MG63 (cell line): ENCODE measurements around the gene TBCEL. TPM values are rescaled to one million over a fixed set of nuclear protein-coding genes. Genes with fewer than 3 reads are reported as not detected.

Experiments
- DNase-seq: peaks from one replicate; pipeline ENCODE4 v3.0.0-alpha.2; 2020
- H3K27me3 ChIP-seq: fragments of 250-450 bp; sonication (Bioruptor Pico); 2 replicates; pipeline ENCODE4 v1.5.1; 2020; ENCODE audit warnings: mild to moderate bottlenecking, moderate library complexity
- H3K36me3 ChIP-seq: fragments of 250-450 bp; sonication (Bioruptor Pico); 2 replicates; pipeline ENCODE4 v1.5.1; 2020; ENCODE audit warnings: mild to moderate bottlenecking, moderate library complexity
- H3K4me3 ChIP-seq: fragments of 250-450 bp; sonication (Bioruptor Pico); 2 replicates; pipeline ENCODE4 v1.5.1; 2020; ENCODE audit warnings: mild to moderate bottlenecking, moderate library complexity
- H3K9me3 ChIP-seq: fragments of 250-450 bp; sonication (Bioruptor Pico); 2 replicates; pipeline ENCODE4 v1.5.1; 2020; ENCODE audit warnings: mild to moderate bottlenecking, moderate library complexity
- total RNA-seq: library from RNA; depleted of rRNA; stranded (reverse); fragments of >200 nt; shearing (Covaris generic); gene quantifications from 2 replicates; pipeline ENCODE4 v1.2.3, GENCODE V29; 2014; ENCODE audit warnings: low replicate concordance

TBCEL gene
- total RNA-seq, 1 experiment from 2014 or later, result 8.6 TPM

DNA sequence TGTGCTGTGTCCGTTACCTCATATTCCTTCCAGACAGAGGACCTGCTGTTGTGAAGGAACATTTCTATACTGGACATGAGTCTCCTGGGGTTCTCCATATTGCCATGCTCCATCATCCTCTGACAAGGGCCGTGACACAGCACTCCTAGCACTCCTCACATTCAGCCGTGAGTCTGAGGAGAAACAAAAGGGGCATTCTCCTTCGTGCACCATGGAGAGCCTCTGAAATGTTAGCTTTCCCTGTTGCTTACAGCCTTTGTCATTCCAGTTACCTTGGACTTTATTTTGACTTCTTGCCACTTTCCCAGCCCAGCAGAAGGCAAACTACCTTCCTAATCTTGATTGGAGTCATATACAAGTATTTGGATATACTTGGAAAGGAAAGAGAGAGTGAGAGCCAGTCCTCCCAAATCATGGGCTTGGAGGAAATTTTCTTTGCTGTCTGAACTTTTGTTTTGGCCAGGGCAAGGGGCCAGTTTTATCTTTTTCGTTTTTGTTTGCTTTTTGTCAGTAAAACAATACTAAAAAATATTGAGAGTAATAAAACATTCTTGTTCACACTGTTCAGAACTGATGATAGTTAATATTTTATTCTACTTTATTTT is 48.0 kb downstream of the TBCEL start:
- no peak for DNase-seq
- no peaks in the 10 kb centered on the region for H3K9me3 ChIP-seq
- H3K36me3 ChIP-seq, result peaks cover 10% of the 10 kb centered on the region
- H3K27me3 ChIP-seq, result no peaks in the 10 kb centered on the region
- H3K4me3 ChIP-seq, result no peak overlapping the region

DNA sequence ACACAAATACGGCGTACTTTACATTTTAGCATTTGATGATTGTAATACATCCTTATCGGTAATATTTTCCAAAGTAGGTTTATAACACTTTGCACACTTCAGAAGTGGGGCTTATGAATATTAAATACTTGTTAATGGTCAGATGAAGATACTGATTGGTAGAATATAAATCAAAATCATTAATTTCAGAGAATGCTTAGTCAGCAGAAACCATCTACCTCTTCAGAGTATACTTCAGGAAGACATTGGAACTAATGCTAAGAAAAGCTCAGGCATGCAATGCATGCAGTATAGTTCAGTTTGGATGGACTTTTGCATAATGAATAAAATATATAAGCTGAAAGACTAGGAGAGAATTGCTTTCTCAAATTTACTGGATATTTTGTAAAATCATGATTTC is 57.4 kb downstream of the TBCEL start:
- no peak overlapping the region for H3K4me3 ChIP-seq
- H3K9me3 ChIP-seq, result no peaks in the 10 kb centered on the region
- no peak for DNase-seq
- H3K36me3 ChIP-seq, result no peaks in the 10 kb centered on the region
- no peaks in the 10 kb centered on the region for H3K27me3 ChIP-seq

DNA sequence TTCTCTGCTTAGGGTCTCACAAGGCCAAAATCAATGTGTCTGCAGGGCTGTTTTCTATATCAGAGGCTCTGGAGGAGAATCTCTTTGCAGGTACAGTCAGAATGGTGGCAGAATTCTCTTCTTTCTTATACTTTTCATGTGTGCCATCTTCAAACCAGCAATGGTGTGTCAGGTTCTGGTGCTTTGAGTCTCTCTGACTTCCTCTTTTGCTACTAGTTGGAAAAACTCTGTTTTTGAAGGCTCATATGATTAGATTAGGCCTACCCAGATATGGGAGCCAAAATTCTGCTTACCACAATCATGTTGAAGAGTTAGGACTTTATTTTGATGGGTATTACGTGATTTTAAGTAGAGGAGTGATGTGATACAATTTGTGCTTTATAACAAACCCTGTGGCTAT is 58.3 kb downstream of the TBCEL start:
- no peaks in the 10 kb centered on the region for H3K9me3 ChIP-seq
- DNase-seq, result no peak
- no peaks in the 10 kb centered on the region for H3K27me3 ChIP-seq
- no peaks in the 10 kb centered on the region for H3K36me3 ChIP-seq
- no peak overlapping the region for H3K4me3 ChIP-seq

DNA sequence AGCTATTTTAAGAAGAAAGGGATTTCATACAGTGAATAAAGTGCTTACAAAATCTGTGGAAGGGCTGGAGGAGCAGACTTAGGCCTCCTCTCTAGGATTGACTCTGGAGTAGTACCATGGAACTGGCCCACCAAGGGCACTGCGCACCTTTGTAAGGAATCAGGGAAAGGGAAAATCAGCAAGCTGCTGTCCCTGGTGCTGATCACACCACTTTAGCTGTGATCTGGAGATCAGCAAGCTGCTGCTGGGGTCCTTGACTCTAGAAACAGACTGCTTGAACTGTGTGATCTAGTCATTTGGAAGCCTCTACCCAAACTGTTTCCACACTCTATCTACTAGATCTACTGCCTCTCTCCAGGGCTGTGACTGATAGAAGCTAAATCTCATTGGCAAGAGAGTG is 58.8 kb downstream of the TBCEL start:
- Histone ChIP-seq H3K9me3 (no peaks in the 10 kb centered on the region), H3K4me3 (no peak overlapping the region)
- no peak for DNase-seq

DNA sequence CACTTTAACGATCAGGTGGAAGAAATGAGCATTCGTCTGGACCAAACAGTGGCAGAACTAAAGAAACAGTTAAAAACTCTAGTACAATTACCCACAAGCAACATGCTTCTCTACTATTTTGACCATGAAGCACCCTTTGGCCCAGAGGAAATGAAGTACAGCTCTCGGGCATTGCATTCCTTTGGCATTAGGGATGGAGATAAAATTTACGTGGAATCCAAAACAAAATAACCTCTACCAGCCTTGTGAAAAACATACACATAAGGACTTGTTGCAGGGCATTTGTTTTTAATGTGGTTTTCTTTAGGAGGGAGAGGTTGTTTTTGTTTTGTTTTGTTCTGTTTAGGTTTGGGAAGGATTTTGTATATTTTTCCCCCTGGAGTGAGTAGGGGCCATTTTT is 63.0 kb downstream of the TBCEL start:
- peaks cover 7% of the 10 kb centered on the region; the same call in 1 of the 2 replicates for H3K36me3 ChIP-seq

More for the DNA sequence above, 58.8 kb downstream of the TBCEL start:
- H3K27me3 ChIP-seq, result no peaks in the 10 kb centered on the region
- H3K36me3 ChIP-seq, result no peaks in the 10 kb centered on the region

GRCh38 chr11:121089566-121089965 is 65.7 kb downstream of the TBCEL start:
- no peak for DNase-seq
- no peak overlapping the region for H3K4me3 ChIP-seq
- H3K27me3 ChIP-seq, result no peaks in the 10 kb centered on the region
- H3K36me3 ChIP-seq, result peaks cover 7% of the 10 kb centered on the region; the same call in 1 of the 2 replicates
- H3K9me3 ChIP-seq, result no peaks in the 10 kb centered on the region

More for the DNA sequence above, 63.0 kb downstream of the TBCEL start:
- H3K27me3 ChIP-seq, result no peaks in the 10 kb centered on the region
- H3K9me3 ChIP-seq, result no peaks in the 10 kb centered on the region
- DNase-seq, result no peak
- no peak overlapping the region for H3K4me3 ChIP-seq

DNA sequence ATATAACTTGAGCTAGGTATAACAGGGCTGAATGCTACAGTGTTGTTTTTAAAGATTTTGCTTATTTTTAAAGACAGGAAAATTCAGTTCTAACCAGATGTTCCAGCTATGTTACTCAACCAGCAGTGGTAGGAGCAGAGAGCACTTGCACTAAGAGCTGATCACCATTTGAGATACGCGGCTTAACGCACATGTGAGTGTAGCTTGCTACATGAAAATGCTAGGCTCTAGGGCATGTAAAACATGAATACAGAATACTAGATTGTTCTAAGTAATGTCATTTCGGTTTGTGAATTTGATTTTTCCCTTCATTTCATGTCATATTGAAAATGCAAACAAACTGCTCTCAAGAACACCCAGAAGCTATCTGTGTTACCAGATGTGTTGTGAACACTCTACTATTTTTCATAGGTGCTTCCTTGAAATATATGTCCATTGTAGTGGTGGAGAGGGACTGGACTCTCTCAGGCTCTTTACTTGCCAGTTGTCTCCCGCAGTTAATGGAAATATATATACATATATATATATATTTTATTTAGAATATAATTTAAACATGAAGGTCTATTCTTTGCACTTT is 66.3 kb downstream of the TBCEL start:
- Histone ChIP-seq H3K27me3 (no peaks in the 10 kb centered on the region), H3K9me3 (no peaks in the 10 kb centered on the region), H3K4me3 (no peak overlapping the region), H3K36me3 (peaks cover 7% of the 10 kb centered on the region; the same call in 1 of the 2 replicates)
- DNase-seq, result no peak

- no peak overlapping the region for H3K4me3 ChIP-seq
Observed at GRCh38 chr11:121091492-121092152, 67.7 kb downstream of the TBCEL start.

DNA sequence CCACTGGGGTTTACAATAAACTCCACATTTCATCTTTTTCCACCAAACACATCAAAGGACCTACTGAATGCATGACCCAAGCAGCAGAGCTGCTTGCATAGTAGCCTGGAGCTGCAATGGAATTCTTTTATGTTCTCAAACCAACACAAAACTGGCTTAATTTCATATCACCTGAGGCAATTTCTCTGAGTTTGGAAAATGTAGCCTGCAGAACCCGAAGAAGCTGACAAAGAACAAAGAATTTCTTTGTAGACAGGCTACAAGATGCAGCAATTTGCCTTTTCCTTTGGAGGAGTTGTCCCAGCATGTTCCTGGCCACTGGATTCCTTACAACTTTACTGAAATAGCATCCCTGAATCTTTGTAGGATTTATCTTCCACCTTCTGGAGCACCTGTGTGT is 71.7 kb downstream of the TBCEL start:
- no peaks in the 10 kb centered on the region for H3K27me3 ChIP-seq
- no peaks in the 10 kb centered on the region for H3K9me3 ChIP-seq
- no peak for DNase-seq
- no peak overlapping the region for H3K4me3 ChIP-seq
- H3K36me3 ChIP-seq, result no peaks in the 10 kb centered on the region

More at GRCh38 chr11:121091492-121092152, 67.7 kb downstream of the TBCEL start:
- H3K36me3 ChIP-seq, result peaks cover 7% of the 10 kb centered on the region; the same call in 1 of the 2 replicates
- H3K27me3 ChIP-seq, result no peaks in the 10 kb centered on the region
- no peaks in the 10 kb centered on the region for H3K9me3 ChIP-seq
- DNase-seq, result no peak

- Histone ChIP-seq H3K9me3 (no peaks in the 10 kb centered on the region), H3K36me3 (no peaks in the 10 kb centered on the region), H3K27me3 (peaks cover 3% of the 10 kb centered on the region; the same call in 1 of the 2 replicates), H3K4me3 (no peak overlapping the region)
- DNase-seq, result no peak
Observed at GRCh38 chr11:121099364-121099763, 75.5 kb downstream of the TBCEL start.

GRCh38 chr11:121099885-121100284 is 76.0 kb downstream of the TBCEL start:
- Histone ChIP-seq H3K36me3 (no peaks in the 10 kb centered on the region), H3K27me3 (peaks cover 3% of the 10 kb centered on the region; the same call in 1 of the 2 replicates), H3K9me3 (no peaks in the 10 kb centered on the region), H3K4me3 (no peak overlapping the region)
- no peak for DNase-seq

DNA sequence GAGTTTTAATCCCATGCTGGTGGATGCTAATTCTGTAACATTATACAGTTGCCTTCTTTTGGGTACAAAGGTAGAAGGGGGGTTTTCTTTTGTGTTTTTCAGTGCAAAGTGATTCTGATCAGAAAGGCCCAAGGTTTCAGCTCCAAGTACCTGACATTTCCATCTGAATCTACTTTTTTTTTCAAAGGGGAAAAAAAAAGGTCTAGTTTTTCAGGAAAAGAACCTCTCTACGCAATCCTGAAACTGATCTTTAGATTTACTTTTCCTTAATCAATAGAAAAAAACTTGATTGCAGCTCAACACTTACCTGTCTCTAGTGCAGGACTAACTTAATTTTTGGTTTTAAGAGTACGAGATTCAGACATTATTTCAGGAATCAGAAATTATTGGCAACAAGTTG is 77.0 kb downstream of the TBCEL start, which contains the start of gene TECTA:
TSS of gene TECTA (plus strand) at position 301 of the 400 bp plus-strand sequence. CDS start 1,423 bp downstream, outside the sequence.
- H3K27me3 ChIP-seq, result peaks cover 3% of the 10 kb centered on the region; the same call in 1 of the 2 replicates
- no peaks in the 10 kb centered on the region for H3K36me3 ChIP-seq
- DNase-seq, result no peak
- no peak within 1 kb of the TSS for H3K4me3 ChIP-seq
- H3K9me3 ChIP-seq, result no peaks in the 10 kb centered on the region

DNA sequence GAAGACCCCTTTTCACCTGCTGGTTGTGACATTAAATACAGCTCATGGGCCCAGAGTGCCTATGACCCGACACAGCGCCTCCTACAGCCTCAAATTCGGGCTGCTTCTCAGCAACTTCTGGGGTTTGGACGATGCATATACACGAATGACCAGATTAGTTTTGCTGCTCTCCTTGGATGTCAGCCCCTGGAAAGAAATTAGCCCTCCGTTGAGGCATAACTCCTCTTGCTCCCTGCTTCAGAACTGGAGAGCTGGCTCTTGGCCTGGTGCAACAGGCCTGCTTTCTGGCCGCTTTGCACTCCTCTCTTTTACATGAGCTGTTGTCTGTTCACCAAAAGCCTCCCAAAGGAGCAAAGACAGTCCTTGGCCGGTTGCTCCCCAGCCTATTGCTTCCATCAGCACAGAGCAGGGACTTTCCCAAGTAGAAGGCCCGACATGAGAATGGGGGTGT is 80.4 kb downstream of the TBCEL start:
- no peak for DNase-seq
- no peaks in the 10 kb centered on the region for H3K36me3 ChIP-seq
- H3K4me3 ChIP-seq, result no peak overlapping the region
- H3K9me3 ChIP-seq, result no peaks in the 10 kb centered on the region
- H3K27me3 ChIP-seq, result peaks cover 3% of the 10 kb centered on the region; the same call in 1 of the 2 replicates

GRCh38 chr11:121105063-121105480 is 81.2 kb downstream of the TBCEL start:
- no peak for DNase-seq
- Histone ChIP-seq H3K36me3 (no peaks in the 10 kb centered on the region), H3K4me3 (no peak overlapping the region), H3K27me3 (peaks cover 3% of the 10 kb centered on the region; the same call in 1 of the 2 replicates), H3K9me3 (no peaks in the 10 kb centered on the region)

DNA sequence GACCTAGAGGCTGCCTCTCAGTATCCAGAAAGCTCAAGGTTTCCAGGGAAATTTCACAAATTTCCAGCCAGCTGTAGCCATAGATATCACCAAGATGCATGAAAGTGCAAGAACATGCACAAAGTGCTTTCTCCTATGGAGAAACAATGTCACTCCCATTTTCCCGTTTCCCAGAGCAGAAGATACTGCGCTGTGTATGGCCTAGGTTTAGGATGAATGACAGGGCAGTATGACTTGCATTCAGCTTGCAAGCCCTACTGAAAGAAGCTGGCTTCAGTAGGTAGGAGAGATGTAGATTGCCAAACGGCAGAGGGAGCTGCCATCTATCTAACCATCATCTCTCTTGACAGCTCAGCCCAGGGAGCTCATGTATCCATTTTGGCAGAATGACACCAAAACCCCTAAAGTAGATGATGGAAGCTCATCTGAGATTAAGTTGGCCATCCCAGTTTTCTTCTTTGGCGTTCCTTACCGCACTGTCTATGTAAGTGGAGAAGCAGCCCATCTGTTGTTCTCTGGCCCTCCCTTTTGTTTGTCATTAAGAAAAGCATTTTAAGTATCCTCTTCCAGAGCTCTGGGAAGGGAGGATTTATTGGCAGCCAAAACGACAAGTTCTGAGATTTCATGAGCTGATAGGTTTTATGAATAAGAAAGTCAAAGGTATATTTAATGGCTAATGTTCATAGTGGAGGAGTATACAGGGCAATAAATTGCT is 81.7 kb downstream of the TBCEL start:
- peaks cover 3% of the 10 kb centered on the region; the same call in 1 of the 2 replicates for H3K27me3 ChIP-seq
- H3K9me3 ChIP-seq, result no peaks in the 10 kb centered on the region
- DNase-seq, result no peak
- H3K4me3 ChIP-seq, result no peak overlapping the region
- no peaks in the 10 kb centered on the region for H3K36me3 ChIP-seq

DNA sequence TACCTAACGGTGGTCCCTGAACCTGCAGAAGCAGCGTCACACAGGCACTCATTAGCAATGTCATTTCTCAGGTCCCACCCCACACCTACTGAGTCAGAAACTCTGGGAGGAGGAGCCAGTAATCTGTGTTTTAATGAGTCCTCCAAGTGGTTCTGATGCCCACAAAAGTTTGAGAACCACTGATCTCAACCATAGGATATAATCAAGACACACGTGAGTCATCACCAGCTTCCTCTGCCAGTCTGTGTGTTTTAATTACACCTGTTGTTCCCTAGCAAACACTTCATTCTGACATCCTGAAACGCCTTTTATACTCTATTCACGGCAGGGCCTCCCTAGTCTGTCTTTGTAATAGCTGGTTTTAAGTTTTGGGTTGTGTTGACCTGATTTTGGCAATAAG is 82.9 kb downstream of the TBCEL start:
- no peaks in the 10 kb centered on the region for H3K36me3 ChIP-seq
- no peak for DNase-seq
- H3K27me3 ChIP-seq, result 0 out of 2 replicates have a peak, but pooled peaks cover under 1% of the 10 kb centered on the region
- no peaks in the 10 kb centered on the region for H3K9me3 ChIP-seq
- H3K4me3 ChIP-seq, result no peak overlapping the region

DNA sequence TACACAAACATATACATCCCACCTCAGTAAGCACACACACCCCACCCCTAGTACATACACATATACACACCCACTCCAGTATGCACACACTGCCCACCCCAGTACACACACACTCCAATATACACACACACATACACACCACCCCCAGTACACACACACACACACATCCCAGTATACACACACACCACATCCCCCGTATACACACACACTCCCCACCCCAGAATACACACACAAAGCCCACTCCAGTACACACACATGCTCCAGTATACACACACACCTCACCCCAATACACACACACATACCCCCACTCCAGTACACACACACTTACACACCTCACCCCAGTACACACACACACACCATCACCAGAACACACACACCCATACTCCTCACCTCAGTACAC is 84.5 kb downstream of the TBCEL start:
- Histone ChIP-seq H3K36me3 (no peaks in the 10 kb centered on the region), H3K9me3 (no peaks in the 10 kb centered on the region), H3K4me3 (no peak overlapping the region), H3K27me3 (peaks cover 2% of the 10 kb centered on the region; the same call in 1 of the 2 replicates)
- DNase-seq, result no peak
